ENCODE measurements around the gene CNTNAP2. TPM values are rescaled to one million over a fixed set of nuclear protein-coding genes. Genes with fewer than 3 reads are reported as not detected.

Gene CNTNAP2
- total and polyA plus RNA-seq, 4 donors: not detected

DNA sequence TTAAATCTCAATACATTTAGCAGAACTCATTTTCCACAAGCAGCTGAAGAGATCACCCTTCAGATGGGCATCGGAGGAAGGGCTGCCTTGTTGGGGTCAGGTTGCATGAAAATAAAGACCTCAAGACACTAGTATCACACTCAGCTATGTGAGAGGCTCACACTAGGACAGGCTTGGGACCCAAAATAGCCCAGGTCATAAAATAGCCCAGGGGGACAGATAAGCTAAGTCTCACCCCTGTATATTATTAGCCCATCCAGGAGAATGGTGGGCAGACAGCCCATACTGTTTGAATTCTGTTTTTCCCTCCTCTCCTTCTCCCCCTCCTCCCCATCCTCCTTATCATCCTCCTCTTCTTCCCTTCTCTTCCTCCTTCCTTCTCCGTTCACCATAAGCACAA lies 2058.9 kb downstream of the CNTNAP2 start:
- intact Hi-C loops (cut with DNase I): no loop called here
- DNase-seq: no peak
- 91 to 92% methylated on average over 2 of the region's 2 CpGs for WGBS, 2 donors
- H3K9me3 ChIP-seq (ENCODE audit: control insufficient read depth, low read length): peaks cover 2% of the 10 kb centered on the region
- ATAC-seq (ENCODE audit: low FRiP score): no peak
- no peak overlapping the region for H3K4me3 ChIP-seq (ENCODE audit: low read length in 2 of 2)
- peaks cover 0 to 2% of the 10 kb centered on the region in 2 donors for H3K27me3 ChIP-seq (ENCODE audit: control insufficient read depth in 1 of 2, insufficient read depth in 2 of 2, low read length in 1 of 2)
- no peaks in the 10 kb centered on the region for H3K36me3 ChIP-seq (ENCODE audit: control insufficient read depth in 1 of 2, insufficient read depth in 2 of 2, low read length in 1 of 2)
- H3K27ac ChIP-seq (ENCODE audit: low read depth in 1 of 2, low read length in 2 of 2): no peak overlapping the region
- no peaks in the 10 kb centered on the region for H3K4me1 ChIP-seq (ENCODE audit: control insufficient read depth in 1 of 2, insufficient read depth in 2 of 2, low read length in 2 of 2)

DNA sequence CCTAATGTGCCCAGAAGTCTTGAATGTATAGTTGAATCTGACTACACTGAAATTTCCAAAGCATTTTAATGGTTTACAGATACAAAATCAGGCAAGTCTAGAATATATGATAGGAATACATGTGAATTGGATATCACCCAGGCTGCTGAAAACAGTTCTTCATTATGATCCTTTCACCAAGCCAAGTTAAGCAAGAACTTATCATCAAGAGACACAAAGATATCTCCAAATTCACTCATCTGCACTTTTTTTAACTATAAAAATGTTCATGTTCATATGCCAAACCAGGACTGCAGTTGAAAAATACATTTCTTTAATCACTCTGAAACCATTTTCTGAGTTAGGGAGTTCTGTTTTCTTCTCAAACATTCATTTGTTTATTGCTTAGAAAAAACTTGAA lies 2061.4 kb downstream of the CNTNAP2 start:
- no peak for ATAC-seq (ENCODE audit: low FRiP score)
- no peak for DNase-seq
- Histone ChIP-seq H3K36me3 (ENCODE audit: control insufficient read depth in 1 of 2, insufficient read depth in 2 of 2, low read length in 1 of 2) (no peaks in the 10 kb centered on the region), H3K4me1 (ENCODE audit: control insufficient read depth in 1 of 2, insufficient read depth in 2 of 2, low read length in 2 of 2) (no peaks in the 10 kb centered on the region), H3K27me3 (ENCODE audit: control insufficient read depth in 1 of 2, insufficient read depth in 2 of 2, low read length in 1 of 2) (peaks cover 0 to 2% of the 10 kb centered on the region in 2 donors), H3K27ac (ENCODE audit: low read depth in 1 of 2, low read length in 2 of 2) (no peak overlapping the region), H3K4me3 (ENCODE audit: low read length in 2 of 2) (no peak overlapping the region), H3K9me3 (ENCODE audit: control insufficient read depth, low read length) (peaks cover 2% of the 10 kb centered on the region)
- intact Hi-C loops (cut with DNase I): no loop called here

GRCh38 chr7:148180075-148180474 lies 2063.5 kb downstream of the CNTNAP2 start:
- DNase-seq (no peak), ATAC-seq (ENCODE audit: low FRiP score) (no peak)
- H3K27ac ChIP-seq (ENCODE audit: low read depth in 1 of 2, low read length in 2 of 2): no peak overlapping the region
- H3K9me3 ChIP-seq (ENCODE audit: control insufficient read depth, low read length): peaks cover 2% of the 10 kb centered on the region
- H3K4me1 ChIP-seq (ENCODE audit: control insufficient read depth in 1 of 2, insufficient read depth in 2 of 2, low read length in 2 of 2): no peaks in the 10 kb centered on the region
- H3K27me3 ChIP-seq (ENCODE audit: control insufficient read depth in 1 of 2, insufficient read depth in 2 of 2, low read length in 1 of 2): peaks cover 0 to 2% of the 10 kb centered on the region in 2 donors
- intact Hi-C loops (cut with DNase I): no loop called here
- no peak overlapping the region for H3K4me3 ChIP-seq (ENCODE audit: low read length in 2 of 2)
- H3K36me3 ChIP-seq (ENCODE audit: control insufficient read depth in 1 of 2, insufficient read depth in 2 of 2, low read length in 1 of 2): no peaks in the 10 kb centered on the region

- intact Hi-C loops (cut with DNase I): no loop called here
- no peak for ATAC-seq (ENCODE audit: low FRiP score)
- DNase-seq: no peak
- H3K9me3 ChIP-seq (ENCODE audit: control insufficient read depth, low read length): peaks cover 2% of the 10 kb centered on the region
- WGBS, 2 donors: 2 to 20% methylated on average over 5 of the region's 5 CpGs
- no peaks in the 10 kb centered on the region for H3K36me3 ChIP-seq (ENCODE audit: control insufficient read depth in 1 of 2, insufficient read depth in 2 of 2, low read length in 1 of 2)
- H3K4me3 ChIP-seq (ENCODE audit: low read length in 2 of 2): no peak overlapping the region
- peaks cover 0 to 2% of the 10 kb centered on the region in 2 donors for H3K27me3 ChIP-seq (ENCODE audit: control insufficient read depth in 1 of 2, insufficient read depth in 2 of 2, low read length in 1 of 2)
- no peak overlapping the region for H3K27ac ChIP-seq (ENCODE audit: low read depth in 1 of 2, low read length in 2 of 2)
- H3K4me1 ChIP-seq (ENCODE audit: control insufficient read depth in 1 of 2, insufficient read depth in 2 of 2, low read length in 2 of 2): no peaks in the 10 kb centered on the region
These were observed 2065.7 kb downstream of the CNTNAP2 start for GRCh38 chr7:148182264-148182663.

DNA sequence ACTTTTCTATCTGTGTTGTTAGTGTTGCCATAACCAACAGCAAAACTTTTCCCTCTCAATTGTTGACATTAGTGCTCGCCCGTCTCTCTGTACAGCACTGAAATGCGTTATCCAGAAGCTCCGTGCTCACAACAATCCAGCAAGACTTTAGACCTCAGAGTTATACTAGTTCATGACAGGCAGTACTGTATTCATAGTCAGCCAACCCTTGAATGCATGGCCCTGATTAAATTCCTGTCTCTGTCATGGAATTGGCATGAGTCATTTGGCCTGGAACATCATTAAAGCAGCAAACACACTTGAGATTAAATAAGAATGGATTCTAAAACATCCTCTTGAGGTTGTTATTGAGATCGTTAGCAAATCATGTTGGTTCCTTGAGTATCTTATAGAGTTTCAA lies 2068.4 kb downstream of the CNTNAP2 start:
- Histone ChIP-seq H3K36me3 (ENCODE audit: control insufficient read depth in 1 of 2, insufficient read depth in 2 of 2, low read length in 1 of 2) (no peaks in the 10 kb centered on the region), H3K4me3 (ENCODE audit: low read length in 2 of 2) (no peak overlapping the region), H3K4me1 (ENCODE audit: control insufficient read depth in 1 of 2, insufficient read depth in 2 of 2, low read length in 2 of 2) (no peaks in the 10 kb centered on the region), H3K9me3 (ENCODE audit: control insufficient read depth, low read length) (no peaks in the 10 kb centered on the region), H3K27me3 (ENCODE audit: control insufficient read depth in 1 of 2, insufficient read depth in 2 of 2, low read length in 1 of 2) (no peaks in the 10 kb centered on the region), H3K27ac (ENCODE audit: low read depth in 1 of 2, low read length in 2 of 2) (no peak overlapping the region)
- DNase-seq: no peak
- ATAC-seq (ENCODE audit: low FRiP score): no peak
- intact Hi-C loops (cut with DNase I): no loop called here
- WGBS, 2 donors: 17 to 27% methylated on average over 5 of the region's 5 CpGs

GRCh38 chr7:148187471-148187870 lies 2070.9 kb downstream of the CNTNAP2 start:
- Histone ChIP-seq H3K27ac (ENCODE audit: low read depth in 1 of 2, low read length in 2 of 2) (no peak overlapping the region), H3K4me3 (ENCODE audit: low read length in 2 of 2) (no peak overlapping the region), H3K27me3 (ENCODE audit: control insufficient read depth in 1 of 2, insufficient read depth in 2 of 2, low read length in 1 of 2) (no peaks in the 10 kb centered on the region), H3K9me3 (ENCODE audit: control insufficient read depth, low read length) (no peaks in the 10 kb centered on the region), H3K36me3 (ENCODE audit: control insufficient read depth in 1 of 2, insufficient read depth in 2 of 2, low read length in 1 of 2) (no peaks in the 10 kb centered on the region), H3K4me1 (ENCODE audit: control insufficient read depth in 1 of 2, insufficient read depth in 2 of 2, low read length in 2 of 2) (no peaks in the 10 kb centered on the region)
- no peak for ATAC-seq (ENCODE audit: low FRiP score)
- 66 to 71% methylated on average over 6 of the region's 6 CpGs for WGBS, 2 donors
- intact Hi-C loops (cut with DNase I): no loop called here
- no peak for DNase-seq

DNA sequence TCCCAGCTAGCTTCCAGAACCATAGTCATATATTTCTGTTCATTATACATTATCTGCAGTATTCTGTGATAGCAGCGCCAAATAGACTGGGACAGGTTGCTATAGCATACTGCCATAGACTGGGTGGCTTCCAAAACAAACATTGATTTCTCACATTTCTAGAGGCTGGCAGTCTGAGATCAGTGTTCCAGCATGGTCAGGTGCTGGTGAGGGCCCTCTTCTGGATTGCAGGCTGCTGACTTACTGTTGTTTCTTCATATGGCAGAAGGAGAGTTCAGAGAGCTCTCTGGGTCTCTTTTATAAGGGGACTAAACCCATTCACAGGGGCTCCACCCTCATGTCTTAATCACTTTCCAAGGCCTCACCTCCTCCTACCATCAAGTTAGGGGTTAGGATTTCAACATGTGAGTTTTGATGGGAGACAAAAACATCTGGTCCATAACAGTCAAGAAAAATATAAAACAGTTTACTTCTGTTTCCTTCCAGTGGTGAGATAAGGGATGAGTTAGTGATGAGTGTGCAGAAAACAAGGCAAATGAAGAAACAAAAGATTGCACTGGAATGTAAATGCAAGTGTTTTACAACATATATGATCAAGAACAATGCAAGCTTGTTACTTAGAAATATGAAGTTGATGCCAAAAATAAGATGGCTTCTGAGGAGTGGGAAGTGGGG lies 2074.9 kb downstream of the CNTNAP2 start:
- H3K4me1 ChIP-seq (ENCODE audit: control insufficient read depth in 1 of 2, insufficient read depth in 2 of 2, low read length in 2 of 2): no peaks in the 10 kb centered on the region
- H3K4me3 ChIP-seq (ENCODE audit: low read length in 2 of 2): no peak overlapping the region
- no peaks in the 10 kb centered on the region for H3K27me3 ChIP-seq (ENCODE audit: control insufficient read depth in 1 of 2, insufficient read depth in 2 of 2, low read length in 1 of 2)
- no peaks in the 10 kb centered on the region for H3K36me3 ChIP-seq (ENCODE audit: control insufficient read depth in 1 of 2, insufficient read depth in 2 of 2, low read length in 1 of 2)
- no peaks in the 10 kb centered on the region for H3K9me3 ChIP-seq (ENCODE audit: control insufficient read depth, low read length)
- 67 to 75% methylated on average over 1 of the region's 1 CpG for WGBS, 2 donors
- ATAC-seq (ENCODE audit: low FRiP score): no peak
- DNase-seq: no peak
- no peak overlapping the region for H3K27ac ChIP-seq (ENCODE audit: low read depth in 1 of 2, low read length in 2 of 2)
- intact Hi-C loops (cut with DNase I): no loop called here

- 82 to 88% methylated on average over 5 of the region's 5 CpGs for WGBS, 2 donors
- intact Hi-C loops (cut with DNase I): no loop called here
These were observed 2075.9 kb downstream of the CNTNAP2 start for GRCh38 chr7:148192491-148192890.

GRCh38 chr7:148201992-148202391 lies 2085.4 kb downstream of the CNTNAP2 start:
- Histone ChIP-seq H3K4me3 (ENCODE audit: low read length in 2 of 2) (no peak overlapping the region), H3K4me1 (ENCODE audit: control insufficient read depth in 1 of 2, insufficient read depth in 2 of 2, low read length in 2 of 2) (no peaks in the 10 kb centered on the region), H3K27ac (ENCODE audit: low read depth in 1 of 2, low read length in 2 of 2) (no peak overlapping the region), H3K36me3 (ENCODE audit: control insufficient read depth in 1 of 2, insufficient read depth in 2 of 2, low read length in 1 of 2) (no peaks in the 10 kb centered on the region), H3K9me3 (ENCODE audit: control insufficient read depth, low read length) (no peaks in the 10 kb centered on the region), H3K27me3 (ENCODE audit: control insufficient read depth in 1 of 2, insufficient read depth in 2 of 2, low read length in 1 of 2) (no peaks in the 10 kb centered on the region)
- DNase-seq (no peak), ATAC-seq (ENCODE audit: low FRiP score) (no peak)
- WGBS, 2 donors: 52 to 53% methylated on average over 3 of the region's 3 CpGs
- intact Hi-C loops (cut with DNase I): no loop called here

More at GRCh38 chr7:148192491-148192890, 2075.9 kb downstream of the CNTNAP2 start:
- no peak overlapping the region for H3K4me3 ChIP-seq (ENCODE audit: low read length in 2 of 2)
- DNase-seq (no peak), ATAC-seq (ENCODE audit: low FRiP score) (no peak)
- H3K27me3 ChIP-seq (ENCODE audit: control insufficient read depth in 1 of 2, insufficient read depth in 2 of 2, low read length in 1 of 2): no peaks in the 10 kb centered on the region
- no peak overlapping the region for H3K27ac ChIP-seq (ENCODE audit: low read depth in 1 of 2, low read length in 2 of 2)
- H3K36me3 ChIP-seq (ENCODE audit: control insufficient read depth in 1 of 2, insufficient read depth in 2 of 2, low read length in 1 of 2): no peaks in the 10 kb centered on the region
- H3K4me1 ChIP-seq (ENCODE audit: control insufficient read depth in 1 of 2, insufficient read depth in 2 of 2, low read length in 2 of 2): no peaks in the 10 kb centered on the region
- H3K9me3 ChIP-seq (ENCODE audit: control insufficient read depth, low read length): no peaks in the 10 kb centered on the region

All from aorta (tissue), 5 donors.